Thyroid gland (tissue), 4 donors: ENCODE results near the gene TAS2R10.
"Not testable (repeated sequence)": the region's sequence is repeated elsewhere in the genome, so short reads cannot be mapped to it uniquely, and the experiment has no call there.

Experiments
- POLR2A ChIP-seq, 2 donors: fragments of 450-650 bp; IDR thresholded peaks; one replicate each; pipeline ENCODE4 v1.6.1; 2017; ENCODE audit warnings: antibody characterized with exemption in 2 of 2, mild to moderate bottlenecking in 2 of 2, moderate library complexity in 1 of 2
- TF ChIP-seq, protein P1 (sequence below), 6 experiments: fragments of 200-600 bp in 3 of 6; fragments of 450-650 bp in 3 of 6; sonication (generic) in 3 of 6; IDR thresholded peaks; one replicate each; pipeline ENCODE4 v1.5.1; 2016 to 2019; ENCODE audit warnings: antibody characterized with exemption in 6 of 6, mild to moderate bottlenecking in 2 of 6, inconsistent platforms in 1 of 6, moderate library complexity in 1 of 6

DNA sequence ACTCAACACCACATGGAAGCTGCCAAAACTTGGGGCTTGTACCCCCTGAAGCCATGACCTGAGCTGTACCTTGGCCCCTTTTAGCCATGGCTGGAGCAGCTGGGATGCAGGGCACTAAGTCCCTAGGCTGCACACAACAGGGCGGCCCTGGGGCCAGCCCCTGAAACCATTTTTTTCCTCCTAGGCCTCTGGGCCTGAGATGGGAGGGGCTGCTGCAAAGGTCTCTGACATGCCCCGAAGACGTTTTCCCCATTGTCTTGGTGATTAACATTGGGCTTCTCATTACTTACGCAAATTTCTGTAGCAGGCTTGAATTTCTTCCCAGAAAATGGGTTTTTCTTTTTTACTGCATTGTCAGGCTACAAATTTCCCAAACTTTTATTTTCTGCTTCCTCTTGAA, 34.4 kb downstream of the TAS2R10 start:
- TF ChIP-seq, protein P1, sequence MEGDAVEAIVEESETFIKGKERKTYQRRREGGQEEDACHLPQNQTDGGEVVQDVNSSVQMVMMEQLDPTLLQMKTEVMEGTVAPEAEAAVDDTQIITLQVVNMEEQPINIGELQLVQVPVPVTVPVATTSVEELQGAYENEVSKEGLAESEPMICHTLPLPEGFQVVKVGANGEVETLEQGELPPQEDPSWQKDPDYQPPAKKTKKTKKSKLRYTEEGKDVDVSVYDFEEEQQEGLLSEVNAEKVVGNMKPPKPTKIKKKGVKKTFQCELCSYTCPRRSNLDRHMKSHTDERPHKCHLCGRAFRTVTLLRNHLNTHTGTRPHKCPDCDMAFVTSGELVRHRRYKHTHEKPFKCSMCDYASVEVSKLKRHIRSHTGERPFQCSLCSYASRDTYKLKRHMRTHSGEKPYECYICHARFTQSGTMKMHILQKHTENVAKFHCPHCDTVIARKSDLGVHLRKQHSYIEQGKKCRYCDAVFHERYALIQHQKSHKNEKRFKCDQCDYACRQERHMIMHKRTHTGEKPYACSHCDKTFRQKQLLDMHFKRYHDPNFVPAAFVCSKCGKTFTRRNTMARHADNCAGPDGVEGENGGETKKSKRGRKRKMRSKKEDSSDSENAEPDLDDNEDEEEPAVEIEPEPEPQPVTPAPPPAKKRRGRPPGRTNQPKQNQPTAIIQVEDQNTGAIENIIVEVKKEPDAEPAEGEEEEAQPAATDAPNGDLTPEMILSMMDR (IDR thresholded peaks at IDR 0.05), result not testable (repeated sequence)
- TF ChIP-seq POLR2A (IDR thresholded peaks at IDR 0.05), result not testable (repeated sequence)
